Esophagus muscularis mucosa (tissue), 4 donors: ENCODE data around the gene MAGI1. TPM values are rescaled to one million over a fixed set of nuclear protein-coding genes. Genes with fewer than 3 reads are reported as not detected.

ENCODE experiments used
- DNase-seq: peaks from one replicate; pipeline ENCODE4 v3.0.0-alpha.2; 2017; ENCODE audit errors: extremely low spot score
- H3K27ac ChIP-seq, 4 donors: fragments of 200-600 bp; sonication (generic); replicated peaks in 1 of 4; 1 replicate in 3 of 4; 2 replicates in 1 of 4; pipeline ENCODE4 v1.5.1; 2016 to 2019; ENCODE audit warnings: mild to moderate bottlenecking in 1 of 4
- H3K27me3 ChIP-seq, 4 donors: fragments of 200-600 bp; sonication (generic); one replicate each; pipeline versions ENCODE4 v1.5.1 to v1.6.0; 2016 to 2019
- H3K36me3 ChIP-seq, 4 donors: fragments of 200-600 bp; sonication (generic); one replicate each; pipeline ENCODE4 v1.5.1; 2016 to 2019
- H3K4me1 ChIP-seq, 4 donors: fragments of 200-600 bp; sonication (generic); one replicate each; pipeline ENCODE4 v1.5.1; 2016 to 2019
- H3K4me3 ChIP-seq, 4 donors: fragments of 200-600 bp; sonication (generic); 1 replicate in 2 of 4; 2 replicates in 2 of 4; pipeline ENCODE4 v1.5.1; 2016 to 2019; ENCODE audit warnings: mild to moderate bottlenecking in 4 of 4, moderate library complexity in 1 of 4
- H3K9me3 ChIP-seq, 4 donors: fragments of 200-600 bp; sonication (generic); 1 replicate in 3 of 4; 2 replicates in 1 of 4; pipeline ENCODE4 v1.5.1; 2016 to 2019
- EP300 ChIP-seq: sonication (generic); formaldehyde crosslinking; IDR thresholded peaks from one replicate; pipeline ENCODE4 v1.6.1; 2017; ENCODE audit warnings: antibody characterized with exemption
- POLR2A ChIP-seq: fragments of 450-650 bp; IDR thresholded peaks from one replicate; pipeline ENCODE4 v1.6.1; 2017; ENCODE audit warnings: antibody characterized with exemption, moderate library complexity, mild to moderate bottlenecking, low read depth
- POLR2AphosphoS5 ChIP-seq, 2 donors: sonication (generic); formaldehyde crosslinking; IDR thresholded peaks; one replicate each; pipeline ENCODE4 v1.6.1; 2017; ENCODE audit warnings: antibody characterized with exemption in 2 of 2
- WGBS: methylation state at CpG from one replicate; pipeline ENCODE4 v1.1.5; 2018; 5-methylcytosine and 5-hydroxymethylcytosine counted together
- intact Hi-C: fragments of 100-400 bp; cut with DNase I; formaldehyde crosslinking; loops from one replicate; pipeline ENCODE4 v1.15.1; 2023
- total RNA-seq, 4 donors: library from RNA; depleted of rRNA; stranded (reverse); fragments of >200 nt; gene quantifications; one replicate each; pipeline versions ENCODE4 v1.1.0 to v1.2.1, GENCODE V29; 2016
- TF ChIP-seq, protein P1 (sequence below), 3 experiments: fragments of 200-600 bp in 2 of 3; fragments of 450-650 bp in 1 of 3; sonication (generic) in 2 of 3; IDR thresholded peaks; one replicate each; pipeline ENCODE4 v1.5.1; 2017 to 2019; ENCODE audit warnings: antibody characterized with exemption in 3 of 3, mild to moderate bottlenecking in 2 of 3, moderate library complexity in 1 of 3

The MAGI1 gene
- total RNA-seq, 4 donors from 2014 or later, result 17.1 to 35.1 (median 25.2) TPM

DNA sequence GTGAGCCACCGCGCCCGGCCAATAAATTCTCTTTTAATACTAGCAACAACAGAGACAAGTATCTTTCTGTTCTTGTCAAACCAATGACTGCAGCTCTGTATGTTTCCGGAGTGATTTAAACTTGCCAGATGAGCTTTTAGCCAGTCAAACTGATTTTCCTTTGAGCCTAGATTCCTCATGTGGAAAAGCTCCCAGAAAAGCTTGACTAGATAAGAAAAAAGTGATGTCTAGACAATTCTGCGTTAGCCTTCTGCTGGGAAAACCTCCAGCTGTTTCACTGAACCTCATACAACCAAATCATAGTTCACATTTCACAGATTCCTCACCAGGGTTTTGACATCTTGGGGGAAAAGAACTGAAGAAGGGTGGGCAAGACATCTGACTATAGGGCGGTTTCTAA lies 78.6 kb downstream of the MAGI1 start:
- Histone ChIP-seq H3K36me3 (no peaks in the 10 kb centered on the region), H3K4me1 (peaks cover 0 to 29% (median 0%) of the 10 kb centered on the region in 4 donors), H3K27ac (no peak overlapping the region), H3K27me3 (no peaks in the 10 kb centered on the region), H3K9me3 (no peaks in the 10 kb centered on the region), H3K4me3 (no peak overlapping the region)
- intact Hi-C loops, result no loop called here
- TF ChIP-seq EP300 (no peak), POLR2AphosphoS5 (IDR thresholded peaks at IDR 0.05) (no peak), POLR2A (no peak)
- TF ChIP-seq, protein P1, sequence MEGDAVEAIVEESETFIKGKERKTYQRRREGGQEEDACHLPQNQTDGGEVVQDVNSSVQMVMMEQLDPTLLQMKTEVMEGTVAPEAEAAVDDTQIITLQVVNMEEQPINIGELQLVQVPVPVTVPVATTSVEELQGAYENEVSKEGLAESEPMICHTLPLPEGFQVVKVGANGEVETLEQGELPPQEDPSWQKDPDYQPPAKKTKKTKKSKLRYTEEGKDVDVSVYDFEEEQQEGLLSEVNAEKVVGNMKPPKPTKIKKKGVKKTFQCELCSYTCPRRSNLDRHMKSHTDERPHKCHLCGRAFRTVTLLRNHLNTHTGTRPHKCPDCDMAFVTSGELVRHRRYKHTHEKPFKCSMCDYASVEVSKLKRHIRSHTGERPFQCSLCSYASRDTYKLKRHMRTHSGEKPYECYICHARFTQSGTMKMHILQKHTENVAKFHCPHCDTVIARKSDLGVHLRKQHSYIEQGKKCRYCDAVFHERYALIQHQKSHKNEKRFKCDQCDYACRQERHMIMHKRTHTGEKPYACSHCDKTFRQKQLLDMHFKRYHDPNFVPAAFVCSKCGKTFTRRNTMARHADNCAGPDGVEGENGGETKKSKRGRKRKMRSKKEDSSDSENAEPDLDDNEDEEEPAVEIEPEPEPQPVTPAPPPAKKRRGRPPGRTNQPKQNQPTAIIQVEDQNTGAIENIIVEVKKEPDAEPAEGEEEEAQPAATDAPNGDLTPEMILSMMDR (IDR thresholded peaks at IDR 0.05), result no peak
- no peak for DNase-seq
- WGBS, result 57% methylated on average over 6 of the region's 6 CpGs

DNA sequence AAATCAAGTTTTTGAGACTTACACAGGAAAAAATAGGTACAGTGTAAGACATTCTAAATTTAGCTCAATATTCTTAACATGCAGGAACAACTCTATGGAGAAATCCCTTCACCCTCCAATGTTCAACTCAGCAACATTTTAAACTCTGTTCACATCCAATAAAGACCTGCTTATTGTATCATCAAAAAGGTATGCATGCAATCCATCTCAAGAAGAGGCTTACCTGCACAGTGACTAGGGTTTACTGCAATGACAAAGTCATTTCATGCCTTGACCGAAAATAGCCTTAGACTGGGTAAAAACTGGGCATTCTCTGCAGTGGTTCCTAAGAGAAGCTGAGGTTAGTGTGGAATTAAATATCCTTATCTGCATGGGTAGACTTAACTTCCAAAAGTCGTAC lies 80.5 kb downstream of the MAGI1 start:
- Histone ChIP-seq H3K36me3 (no peaks in the 10 kb centered on the region), H3K4me1 (peaks cover 14 to 34% (median 15%) of the 10 kb centered on the region in 4 donors), H3K27me3 (no peaks in the 10 kb centered on the region), H3K4me3 (no peak overlapping the region), H3K9me3 (no peaks in the 10 kb centered on the region), H3K27ac (no peak overlapping the region)
- no peak for DNase-seq
- intact Hi-C loops, result no loop called here
- 94% methylated on average over 2 of the region's 2 CpGs for WGBS
- TF ChIP-seq EP300, result no peak
- no peak for TF ChIP-seq POLR2AphosphoS5 (IDR thresholded peaks at IDR 0.05)
- TF ChIP-seq, protein P1 (IDR thresholded peaks at IDR 0.05), result no peak
- TF ChIP-seq POLR2A, result no peak

DNA sequence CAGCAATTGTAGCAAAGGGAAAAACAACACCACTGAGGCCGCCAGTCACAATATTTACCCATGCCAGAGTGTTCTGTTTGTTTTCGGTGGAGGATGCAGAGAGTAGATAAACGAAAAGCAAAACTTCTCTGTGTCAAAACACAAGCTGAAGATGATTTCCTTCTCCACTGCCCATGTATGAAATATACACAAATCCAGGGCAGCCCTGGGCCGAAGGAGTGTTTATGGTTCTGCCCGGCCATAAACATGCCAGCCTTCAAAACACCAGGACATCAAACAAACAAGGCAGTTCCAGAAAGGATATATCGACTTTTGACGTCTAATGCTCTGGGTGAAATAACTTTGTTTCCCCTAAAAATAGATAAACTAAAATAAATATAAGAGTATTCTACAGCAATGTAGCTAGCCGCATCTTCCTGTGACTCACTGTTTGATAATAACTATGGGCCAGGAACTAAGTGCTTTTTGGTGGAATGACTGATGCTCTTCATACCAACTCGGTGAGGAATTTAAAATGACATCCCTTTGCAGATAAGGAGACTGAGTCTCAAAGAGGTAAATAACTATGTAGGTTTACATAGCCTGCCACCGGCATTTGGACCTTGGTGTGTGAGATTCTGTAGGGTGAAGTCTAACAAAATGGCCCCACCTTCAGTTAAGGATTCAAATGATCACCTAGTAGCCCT lies 82.8 kb downstream of the MAGI1 start:
- DNase-seq, result no peak
- H3K27me3 ChIP-seq, result no peaks in the 10 kb centered on the region
- intact Hi-C loops, result no loop called here
- TF ChIP-seq POLR2AphosphoS5 (IDR thresholded peaks at IDR 0.05), result no peak
- TF ChIP-seq POLR2A, result no peak
- TF ChIP-seq, protein P1 (IDR thresholded peaks at IDR 0.05), result no peak
- TF ChIP-seq EP300, result no peak
- H3K9me3 ChIP-seq, result no peaks in the 10 kb centered on the region
- H3K4me1 ChIP-seq, result peaks cover 28 to 37% (median 35%) of the 10 kb centered on the region in 4 donors
- 83% methylated on average over 10 of the region's 10 CpGs for WGBS
- no peak overlapping the region for H3K27ac ChIP-seq
- H3K36me3 ChIP-seq, result no peaks in the 10 kb centered on the region
- no peak overlapping the region for H3K4me3 ChIP-seq

DNA sequence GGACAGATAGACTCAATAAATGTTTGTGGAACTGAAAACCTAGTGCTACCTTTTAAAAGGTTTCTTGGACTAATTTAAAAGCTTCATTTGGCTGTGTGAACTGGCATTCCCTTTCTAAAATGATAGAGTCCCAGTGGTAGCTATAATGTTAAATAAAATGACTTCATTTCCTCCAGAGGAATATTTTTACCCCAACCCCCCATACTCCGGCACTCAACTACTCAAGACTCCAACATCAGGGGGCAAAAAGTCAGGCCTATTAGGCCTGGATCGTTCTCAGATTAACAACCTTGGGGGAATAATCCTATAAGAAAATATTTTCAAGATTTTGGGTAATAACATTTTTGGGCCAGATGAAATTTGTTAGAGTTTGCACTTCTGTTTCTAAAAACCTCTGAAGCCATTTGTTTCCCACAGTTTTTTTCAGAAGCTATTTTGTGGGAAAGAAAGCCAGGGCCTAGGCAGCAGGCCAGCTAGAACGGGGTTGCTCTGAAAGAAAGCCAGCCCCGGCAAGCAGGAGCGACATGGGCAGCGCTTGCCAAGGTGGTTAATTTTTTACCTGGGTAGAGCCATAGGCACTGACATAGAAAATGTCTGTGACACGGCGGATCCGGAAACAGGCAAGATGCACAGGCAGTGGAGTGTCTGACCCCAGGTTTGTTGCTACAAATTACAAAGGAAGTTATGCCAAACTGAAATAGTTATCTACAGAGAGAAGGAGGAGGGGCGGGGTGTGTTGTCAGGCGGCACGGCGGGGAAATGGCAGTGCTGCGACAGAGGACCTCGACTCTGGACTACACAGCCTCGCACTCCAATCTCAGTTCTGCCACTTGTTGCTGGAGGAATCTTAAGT lies 84.6 kb downstream of the MAGI1 start:
- Histone ChIP-seq H3K36me3 (no peaks in the 10 kb centered on the region), H3K9me3 (no peaks in the 10 kb centered on the region), H3K27ac (peak overlapping the region; percentile 32 to 45 (median 39)), H3K27me3 (no peaks in the 10 kb centered on the region), H3K4me3 (peak overlapping the region; percentile 11 to 18 (median 14)), H3K4me1 (peaks cover 29 to 43% (median 39%) of the 10 kb centered on the region in 4 donors)
- TF ChIP-seq, protein P1 (IDR thresholded peaks at IDR 0.05), result no peak
- no peak for TF ChIP-seq POLR2A
- no peak for TF ChIP-seq EP300
- TF ChIP-seq POLR2AphosphoS5 (IDR thresholded peaks at IDR 0.05), result no peak
- intact Hi-C loops, result no loop called here
- 46% methylated on average over 16 of the region's 16 CpGs for WGBS
- no peak for DNase-seq
